ENCODE data around the gene PTRHD1. TPM values are rescaled to one million over a fixed set of nuclear protein-coding genes. Genes with fewer than 3 reads are reported as not detected.

Gene PTRHD1
- total RNA-seq, 4 donors from 2014 or later: 30.6 to 50.9 (median 40.5) TPM

- 81% methylated on average over 17 of the region's 17 CpGs; no CpG with 5 or more reads in 1 of the 2 donors for WGBS, 2 donors (ENCODE audit: low coverage in 1 of 2)
- no peaks in the 10 kb centered on the region for H3K36me3 ChIP-seq
- H3K9me3 ChIP-seq: no peaks in the 10 kb centered on the region
- no peaks in the 10 kb centered on the region for H3K4me1 ChIP-seq
- intact Hi-C loops (cut with DNase I; ENCODE audit: low total_unique reads) (no loop called here), in situ Hi-C loops (cut with MboI; ENCODE audit: low pct_ligation_motif_present in 1 of 4, low pct_unique_long_range_greater_than_20kb in 1 of 4, low sequenced_read_pairs in 3 of 4) (no loop called here)
- TF ChIP-seq EP300 (IDR thresholded peaks at IDR 0.05; ENCODE audit: low read depth) (no peak), POLR2A (IDR thresholded peaks at IDR 0.05) (no peak), POLR2AphosphoS5 (IDR thresholded peaks at IDR 0.05) (no peak), CTCF (IDR thresholded peaks at IDR 0.05) (no peak)
- no peak for DNase-seq
- H3K27me3 ChIP-seq: no peaks in the 10 kb centered on the region
- no peak overlapping the region for H3K27ac ChIP-seq
- H3K4me3 ChIP-seq: no peak overlapping the region
These were observed 47.1 kb upstream of the PTRHD1 start for GRCh38 chr2:24840164-24840869.

GRCh38 chr2:24839729-24840128 is 46.5 kb upstream of the PTRHD1 start:
- Histone ChIP-seq H3K27ac (no peak overlapping the region), H3K27me3 (no peaks in the 10 kb centered on the region), H3K4me3 (no peak overlapping the region), H3K9me3 (no peaks in the 10 kb centered on the region), H3K36me3 (no peaks in the 10 kb centered on the region), H3K4me1 (no peaks in the 10 kb centered on the region)
- no peak for DNase-seq
- 98% methylated on average over 14 of the region's 15 CpGs; no CpG with 5 or more reads in 1 of the 2 donors for WGBS, 2 donors (ENCODE audit: low coverage in 1 of 2)
- intact Hi-C loops (cut with DNase I; ENCODE audit: low total_unique reads): no loop called here
- in situ Hi-C loops (cut with MboI; ENCODE audit: low pct_ligation_motif_present in 1 of 4, low pct_unique_long_range_greater_than_20kb in 1 of 4, low sequenced_read_pairs in 3 of 4): no loop called here
- TF ChIP-seq EP300 (IDR thresholded peaks at IDR 0.05; ENCODE audit: low read depth): no peak

GRCh38 chr2:24838541-24838940 is 45.4 kb upstream of the PTRHD1 start:
- Histone ChIP-seq H3K36me3 (no peaks in the 10 kb centered on the region), H3K4me3 (no peak overlapping the region), H3K27ac (no peak overlapping the region), H3K27me3 (no peaks in the 10 kb centered on the region), H3K4me1 (no peaks in the 10 kb centered on the region), H3K9me3 (no peaks in the 10 kb centered on the region)
- intact Hi-C loops (cut with DNase I; ENCODE audit: low total_unique reads) (no loop called here), in situ Hi-C loops (cut with MboI; ENCODE audit: low pct_ligation_motif_present in 1 of 4, low pct_unique_long_range_greater_than_20kb in 1 of 4, low sequenced_read_pairs in 3 of 4) (no loop called here)
- WGBS, 2 donors (ENCODE audit: low coverage in 1 of 2): 96 to 100% methylated on average over 4 to 18 of the region's 18 CpGs
- DNase-seq: no peak
- TF ChIP-seq POLR2AphosphoS5 (IDR thresholded peaks at IDR 0.05): no peak
- TF ChIP-seq POLR2A (IDR thresholded peaks at IDR 0.05): no peak
- no peak for TF ChIP-seq EP300 (IDR thresholded peaks at IDR 0.05; ENCODE audit: low read depth)
- TF ChIP-seq CTCF (IDR thresholded peaks at IDR 0.05): no peak

GRCh38 chr2:24837996-24838513 is 44.9 kb upstream of the PTRHD1 start:
- Histone ChIP-seq H3K4me3 (no peak overlapping the region), H3K36me3 (no peaks in the 10 kb centered on the region), H3K9me3 (no peaks in the 10 kb centered on the region), H3K4me1 (no peaks in the 10 kb centered on the region), H3K27me3 (no peaks in the 10 kb centered on the region), H3K27ac (no peak overlapping the region)
- TF ChIP-seq CTCF (IDR thresholded peaks at IDR 0.05) (no peak), POLR2AphosphoS5 (IDR thresholded peaks at IDR 0.05) (no peak), POLR2A (IDR thresholded peaks at IDR 0.05) (no peak), EP300 (IDR thresholded peaks at IDR 0.05; ENCODE audit: low read depth) (no peak)
- DNase-seq: no peak
- in situ Hi-C loops (cut with MboI; ENCODE audit: low pct_ligation_motif_present in 1 of 4, low pct_unique_long_range_greater_than_20kb in 1 of 4, low sequenced_read_pairs in 3 of 4): no loop called here
- intact Hi-C loops (cut with DNase I; ENCODE audit: low total_unique reads): no loop called here
- WGBS, 2 donors (ENCODE audit: low coverage in 1 of 2): 91% methylated on average over 5 of the region's 5 CpGs; no CpG with 5 or more reads in 1 of the 2 donors
